Measurements from ENCODE around the gene SPNS2. TPM values are rescaled to one million over a fixed set of nuclear protein-coding genes. Genes with fewer than 3 reads are reported as not detected.

Gene SPNS2
- total RNA-seq, 1 experiment from 2014 or later: 0.33 TPM

GRCh38 chr17:4583206-4583605, 84.5 kb downstream of the SPNS2 start:
- no peak overlapping the region for H3K27ac Mint-ChIP-seq
- no peak overlapping the region for H3K9ac ChIP-seq (ENCODE audit: extremely low read depth, insufficient read length, low read length)
- no peak overlapping the region for H3K56ac ChIP-seq (ENCODE audit: insufficient read length, low read depth, low read length)
- H4K8ac ChIP-seq (replicated peaks; ENCODE audit: insufficient read length, low read depth, low read length): no peak overlapping the region
- H3K4me1 ChIP-seq (ENCODE audit: insufficient read depth, low read length): no peaks in the 10 kb centered on the region; the same call in 1 of the 2 replicates
- H3K14ac ChIP-seq (ENCODE audit: insufficient read depth, low read length): no peak overlapping the region
- no peak overlapping the region for H3K4ac ChIP-seq (ENCODE audit: low read depth, low read length)
- H2BK15ac ChIP-seq (ENCODE audit: low read depth, low read length): no peak overlapping the region
- H4K20me1 ChIP-seq (ENCODE audit: control insufficient read depth, insufficient read depth, insufficient read length): peaks cover 2% of the 10 kb centered on the region
- peaks cover 21 to 32% of the 10 kb centered on the region in 2 experiments for H3K4me1 Mint-ChIP-seq
- no peak overlapping the region for H3K27ac ChIP-seq (ENCODE audit: insufficient read length, low read depth, low read length)
- H3K23me2 ChIP-seq (ENCODE audit: insufficient read length, low read depth, low read length, poor library complexity, severe bottlenecking): peaks cover 10% of the 10 kb centered on the region
- H3K4me2 ChIP-seq (ENCODE audit: insufficient read depth, insufficient read length, low read length): peak overlapping the region; percentile 77
- H2BK20ac ChIP-seq (ENCODE audit: low read depth, low read length, poor library complexity, severe bottlenecking): no peak overlapping the region
- no peaks in the 10 kb centered on the region for H3K9me3 Mint-ChIP-seq
- H3K18ac ChIP-seq (ENCODE audit: insufficient read length, low read depth, low read length): no peak overlapping the region
- peaks cover 69% of the 10 kb centered on the region for H3K27me3 Mint-ChIP-seq (ENCODE audit: low read depth)
- no peak overlapping the region for H4K91ac ChIP-seq (ENCODE audit: insufficient read length, low read depth, low read length)
- no peak overlapping the region for H2BK12ac ChIP-seq (ENCODE audit: insufficient read length, low read depth, low read length)
- peaks cover 23% of the 10 kb centered on the region; the same call in 1 of the 2 replicates for H3K27me3 ChIP-seq (ENCODE audit: insufficient read depth, low read length)
- no peaks in the 10 kb centered on the region for H3K79me2 ChIP-seq (ENCODE audit: insufficient read depth, low read length)
- no CpG with 5 or more reads among the region's 3 CpGs for WGBS (ENCODE audit: extremely low coverage, insufficient read length, low lambda C conversion rate)
- no peak overlapping the region for H2BK120ac ChIP-seq (ENCODE audit: low read depth, low read length, poor library complexity, severe bottlenecking)
- no peak overlapping the region for H3T11ph ChIP-seq (ENCODE audit: low read length)
- no peak overlapping the region for H2AK5ac ChIP-seq (ENCODE audit: insufficient read length, low read length)
- no peak for TF ChIP-seq CTCF (conservative IDR thresholded peaks at IDR 0.05)
- H3K79me1 ChIP-seq (ENCODE audit: insufficient read depth, low read depth, low read length, poor library complexity, severe bottlenecking): no peaks in the 10 kb centered on the region
- H4K5ac ChIP-seq (ENCODE audit: insufficient read length, low read depth, low read length): no peak overlapping the region
- no peak overlapping the region for H3K23ac ChIP-seq (ENCODE audit: insufficient read length, low read depth, low read length)
- no peaks in the 10 kb centered on the region for H3K9me3 ChIP-seq (ENCODE audit: control insufficient read depth, low read depth, low read length)
- no peak overlapping the region for H2BK5ac ChIP-seq (ENCODE audit: insufficient read length, low read length)
- peak overlapping the region; percentile 71 to 90; a peak in 3 of 5 replicates for H3K4me3 Mint-ChIP-seq
- no peak for DNase-seq
- H3K36me3 Mint-ChIP-seq (ENCODE audit: insufficient read depth in 1 of 3, low read depth in 3 of 3): peaks cover 0 to under 1% (median 0%) of the 10 kb centered on the region in 3 experiments; a peak in 1 of 7 replicates
- H2AFZ ChIP-seq (ENCODE audit: low read length): no peak overlapping the region
